GM19193 (cell line): ENCODE results near the gene RNF220.

Experiments used
- POLR2A ChIP-seq: IDR thresholded peaks from 4 replicates; pipeline ENCODE4 v1.6.1; 2011; ENCODE audit not compliant: insufficient read depth, insufficient read length; ENCODE audit errors: extremely low read depth

The RNF220 gene

DNA sequence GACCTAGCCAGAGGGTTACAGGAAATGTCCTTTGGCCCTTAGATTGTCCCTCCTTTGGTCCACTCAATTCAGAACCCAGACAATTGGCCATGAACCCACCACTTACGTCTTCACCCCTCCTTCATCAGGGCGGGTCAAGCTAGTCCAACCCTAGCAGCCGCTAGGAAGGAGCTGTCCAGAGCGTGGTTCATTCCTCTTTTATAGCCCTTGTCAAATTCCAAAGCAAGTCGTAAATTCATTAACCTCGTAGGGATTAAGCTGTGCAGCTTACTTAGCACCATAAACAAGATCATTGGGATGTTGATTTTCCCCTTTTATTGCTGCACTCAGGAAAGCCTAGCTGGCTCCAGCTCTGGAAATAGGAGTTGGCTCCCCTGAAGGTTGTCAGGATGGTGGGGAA is 179.1 kb downstream of the RNF220 start:
- TF ChIP-seq POLR2A: no peak

DNA sequence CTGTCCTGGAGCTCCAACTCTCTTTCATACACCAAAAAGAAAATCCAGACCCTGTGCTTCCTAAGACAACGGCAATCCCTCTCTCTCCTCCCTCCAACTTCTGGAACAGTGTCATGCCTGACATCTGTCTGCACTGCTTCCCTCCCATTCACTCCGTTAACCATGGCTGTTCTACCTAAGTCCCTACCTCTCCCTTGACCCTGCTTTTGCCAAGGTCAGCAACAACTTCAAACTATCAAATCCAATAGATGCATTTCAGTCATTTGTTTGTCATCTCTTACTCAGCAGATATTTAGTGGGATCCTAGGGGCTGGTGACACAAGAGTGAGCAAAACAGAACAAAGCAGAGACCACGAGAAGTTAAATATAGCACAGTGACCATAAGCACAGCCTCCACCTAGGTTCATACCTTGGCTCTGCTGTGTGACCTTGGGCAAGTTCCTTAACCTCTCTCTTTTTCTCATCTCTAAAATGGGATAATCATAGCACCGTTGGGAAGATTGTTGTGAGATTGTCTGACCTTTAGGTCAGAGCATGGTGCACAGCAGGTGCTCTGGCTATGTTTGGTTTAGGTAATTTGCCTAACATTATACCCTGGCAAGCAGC is 180.4 kb downstream of the RNF220 start:
- no peak for TF ChIP-seq POLR2A

DNA sequence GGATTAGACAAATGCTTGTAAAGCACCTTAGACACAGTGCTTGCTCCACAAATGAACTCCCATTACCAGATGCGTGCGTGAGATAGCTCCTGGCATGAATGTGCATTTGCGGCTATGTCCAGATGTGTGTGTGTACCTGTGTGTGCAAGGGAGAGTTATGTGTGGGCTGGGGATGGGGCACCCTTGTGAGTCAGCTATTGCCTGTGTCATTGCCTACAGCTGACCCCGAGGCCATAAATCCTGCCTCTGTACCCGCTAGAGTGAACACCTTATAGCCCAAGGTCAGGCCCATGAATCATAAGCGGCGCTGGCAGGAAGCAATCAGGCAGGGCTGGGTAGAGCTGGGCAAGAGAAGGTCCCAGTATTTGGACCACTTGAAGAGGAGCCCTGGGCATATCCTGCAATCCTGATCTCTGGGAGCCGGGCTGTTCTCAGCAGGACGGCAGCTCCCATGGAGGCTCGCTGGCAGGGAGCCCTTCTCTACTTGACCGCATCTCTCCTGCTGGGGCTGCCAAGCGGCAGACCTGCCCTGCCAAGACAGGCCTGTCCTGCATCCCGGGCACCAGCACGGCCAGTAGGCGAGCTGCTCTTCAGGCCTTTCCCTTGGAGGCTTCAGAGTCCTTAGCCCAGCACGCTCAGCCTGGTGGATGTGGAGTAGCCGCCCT is 182.9 kb downstream of the RNF220 start:
- no peak for TF ChIP-seq POLR2A

DNA sequence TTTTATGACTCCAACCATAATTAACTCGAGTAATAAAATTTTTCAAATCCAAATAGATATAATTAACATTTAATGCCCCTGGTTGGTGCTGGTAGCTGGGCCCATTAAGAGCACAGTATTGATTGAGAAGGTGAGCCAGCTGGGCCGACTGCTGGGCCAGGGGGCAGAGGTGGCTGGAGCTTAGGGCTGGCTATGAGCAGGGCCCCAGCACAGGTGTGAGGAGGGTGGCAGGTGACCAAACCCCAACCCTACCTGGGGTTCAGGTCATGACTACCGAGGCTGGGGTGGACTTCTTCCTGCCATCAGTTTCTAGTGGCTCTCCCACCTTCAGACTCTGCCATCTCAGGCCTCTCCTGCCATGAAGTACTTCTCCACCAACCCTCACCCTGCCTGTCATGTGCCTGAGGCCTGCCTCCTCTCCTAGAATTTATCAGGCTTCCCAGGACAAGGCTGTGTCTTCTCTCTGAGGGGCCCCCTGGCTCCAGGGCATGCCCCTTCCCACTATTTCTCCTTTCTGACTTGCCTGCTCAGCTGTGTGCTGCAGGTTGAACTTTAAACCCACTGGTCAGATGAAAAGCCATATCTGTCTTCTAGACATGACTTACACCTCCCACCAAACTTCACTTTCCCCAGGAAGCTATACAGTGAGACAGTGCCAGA is 183.6 kb downstream of the RNF220 start:
- TF ChIP-seq POLR2A: no peak

DNA sequence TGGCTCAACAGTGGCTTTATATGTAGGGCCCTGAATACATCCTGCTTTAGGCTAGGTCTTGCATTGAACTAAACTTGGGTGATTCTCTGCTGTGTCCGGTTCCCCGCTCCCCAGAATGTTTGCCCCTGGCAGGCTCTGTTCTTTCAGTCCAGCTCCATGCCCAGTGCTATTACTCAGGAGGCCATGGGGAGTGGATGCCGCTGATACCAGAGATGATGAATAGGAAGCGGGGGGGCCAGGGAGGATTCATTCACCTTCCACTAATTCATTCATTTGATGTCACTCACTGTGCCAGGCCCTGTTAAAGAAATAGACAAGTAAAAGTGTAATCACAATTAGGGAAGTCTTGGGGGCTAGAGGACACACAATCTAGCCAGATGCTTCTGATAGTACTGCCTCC is 185.4 kb downstream of the RNF220 start:
- TF ChIP-seq POLR2A: no peak

DNA sequence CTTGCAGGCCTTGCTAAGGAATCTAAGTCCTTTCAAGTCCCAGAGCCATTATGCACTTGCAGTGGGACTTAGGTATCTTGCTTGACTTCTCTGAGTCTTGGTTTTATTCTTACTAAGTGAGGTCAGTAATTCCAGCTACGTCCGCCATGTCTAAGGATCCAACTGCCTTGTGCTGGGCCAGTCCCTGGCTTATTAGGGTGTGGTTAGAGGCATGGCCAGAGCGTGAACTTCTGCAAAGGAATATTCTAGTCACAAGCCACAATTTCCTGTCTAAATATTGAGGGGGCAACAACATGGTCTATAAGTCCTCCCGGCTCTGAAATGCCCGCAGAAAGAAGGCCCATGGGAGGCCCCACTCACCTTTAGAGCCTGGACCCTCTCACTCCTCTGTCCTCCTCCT is 186.3 kb downstream of the RNF220 start:
- TF ChIP-seq POLR2A: no peak

DNA sequence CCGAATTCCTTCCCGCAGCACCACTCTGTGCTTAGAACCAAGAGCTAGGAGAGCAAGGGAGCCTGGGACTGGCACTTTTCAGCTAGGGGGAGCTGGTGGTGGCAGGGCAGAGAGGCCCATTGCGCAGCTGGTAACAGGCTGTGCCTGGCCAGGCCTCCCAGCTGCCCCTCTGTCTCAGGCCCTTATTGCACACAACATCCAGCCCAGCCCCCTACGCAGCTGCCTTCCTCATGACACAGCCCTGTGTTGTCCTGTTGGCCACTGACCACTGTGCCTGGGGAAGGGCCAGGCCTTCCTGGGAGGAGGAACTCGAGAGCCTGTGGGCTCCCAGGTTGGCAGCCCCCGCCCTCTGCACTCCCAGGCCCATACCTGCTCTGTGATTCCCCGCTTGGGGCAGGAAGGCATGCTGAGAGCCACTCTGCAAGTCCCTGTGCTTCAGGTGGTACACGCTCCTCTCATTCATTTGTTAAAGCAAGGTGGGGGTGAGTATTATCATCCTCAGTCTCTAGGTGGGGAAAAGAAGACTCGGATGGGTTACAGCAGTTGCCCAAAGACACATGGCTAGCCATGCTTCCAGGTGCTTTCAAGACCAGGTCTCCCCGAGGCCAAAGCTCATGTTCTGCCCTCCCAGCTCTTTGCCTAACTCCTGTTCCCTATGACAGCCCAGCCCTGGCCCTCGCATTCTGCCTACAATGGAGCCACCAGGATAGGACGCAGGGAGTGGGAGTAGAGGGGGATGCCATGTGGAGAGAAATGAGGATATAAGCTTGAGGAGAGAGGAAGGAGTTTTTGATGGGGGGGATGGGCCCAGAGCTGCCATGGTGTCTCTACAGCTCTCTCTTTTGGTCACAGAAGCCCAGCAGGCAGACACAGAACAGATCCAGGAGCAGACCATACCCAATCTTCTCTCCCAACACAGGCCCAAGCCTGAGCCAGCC is 187.4 kb downstream of the RNF220 start:
- TF ChIP-seq POLR2A: no peak

DNA sequence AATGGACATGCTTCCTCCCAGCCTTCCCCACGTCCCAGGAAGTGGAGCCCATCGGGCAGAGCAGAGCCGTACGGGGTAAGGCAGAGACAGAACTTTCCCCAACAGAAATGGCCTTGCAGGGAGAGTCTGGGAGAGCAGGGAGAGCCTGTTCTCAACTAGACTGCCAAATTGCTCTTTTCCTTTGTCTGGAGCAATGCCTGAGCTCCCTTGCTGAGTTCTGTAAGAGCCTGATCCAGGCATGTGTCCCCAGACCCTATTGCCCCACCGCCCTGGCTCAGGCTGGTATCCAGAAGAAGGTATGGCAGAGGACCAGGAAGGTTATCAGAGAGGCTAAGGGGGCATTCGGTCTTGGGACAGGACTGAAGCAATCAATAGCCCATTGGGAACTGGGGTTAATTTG is 189.3 kb downstream of the RNF220 start:
- no peak for TF ChIP-seq POLR2A

DNA sequence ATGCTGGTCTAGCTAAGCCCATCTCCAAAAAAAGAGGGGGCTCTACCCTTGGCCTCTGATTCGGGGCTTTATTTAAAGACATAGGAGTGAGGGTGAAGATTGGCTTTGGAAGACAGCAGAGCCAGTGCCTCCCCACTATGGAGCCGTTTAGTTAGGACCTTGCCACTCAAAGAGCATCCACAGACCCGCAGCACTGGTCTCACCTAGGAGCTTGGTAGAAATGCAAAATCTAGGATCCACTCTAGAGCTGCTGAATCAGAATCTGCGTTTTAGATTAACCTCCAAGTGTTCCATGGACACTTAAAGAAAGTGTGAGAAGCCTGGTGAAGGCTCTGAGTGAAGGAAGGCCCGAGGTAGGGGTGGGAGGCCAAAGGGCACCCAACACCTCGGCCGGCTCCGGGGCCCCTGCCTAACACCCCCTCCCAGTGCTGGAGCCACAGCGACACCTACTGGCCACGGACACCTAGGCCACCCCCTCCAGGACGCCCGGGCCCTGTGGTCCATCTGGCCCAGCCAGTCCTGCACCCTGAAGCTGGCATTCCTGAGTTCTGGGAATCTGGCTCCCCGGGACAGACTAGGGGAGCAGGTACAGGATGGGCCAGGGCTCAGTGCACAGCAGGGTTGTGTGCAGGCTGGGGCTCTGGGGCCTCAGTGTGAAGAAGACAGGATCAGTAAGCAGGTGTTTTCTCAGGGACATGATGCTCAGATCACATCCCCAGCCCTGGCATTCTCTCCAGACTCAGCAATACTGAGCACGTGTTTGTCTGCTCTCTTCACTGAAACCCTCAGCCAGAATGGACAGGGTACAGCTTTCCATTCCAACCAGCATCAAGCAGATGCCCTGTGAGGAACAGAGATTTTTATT is 190.0 kb downstream of the RNF220 start:
- no peak for TF ChIP-seq POLR2A

DNA sequence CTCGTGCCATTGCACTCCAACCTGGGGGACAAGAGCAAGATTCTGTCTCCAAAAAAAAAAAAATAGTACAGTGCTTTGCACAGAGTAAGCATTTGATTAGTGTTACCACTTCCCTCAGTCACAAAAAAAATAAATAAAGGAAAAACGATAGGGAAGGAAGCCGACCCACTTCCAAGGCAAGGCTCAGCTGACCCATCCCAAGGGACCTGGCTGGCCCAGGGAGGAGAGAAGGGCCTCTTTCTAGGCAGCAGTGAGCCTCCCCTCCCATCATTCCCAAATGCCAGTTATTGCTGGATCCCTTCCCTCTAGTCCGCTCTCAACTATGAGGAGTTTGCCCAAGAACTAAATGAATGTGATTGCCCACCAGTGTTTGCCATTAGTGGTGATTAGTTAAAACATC is 191.5 kb downstream of the RNF220 start:
- no peak for TF ChIP-seq POLR2A

DNA sequence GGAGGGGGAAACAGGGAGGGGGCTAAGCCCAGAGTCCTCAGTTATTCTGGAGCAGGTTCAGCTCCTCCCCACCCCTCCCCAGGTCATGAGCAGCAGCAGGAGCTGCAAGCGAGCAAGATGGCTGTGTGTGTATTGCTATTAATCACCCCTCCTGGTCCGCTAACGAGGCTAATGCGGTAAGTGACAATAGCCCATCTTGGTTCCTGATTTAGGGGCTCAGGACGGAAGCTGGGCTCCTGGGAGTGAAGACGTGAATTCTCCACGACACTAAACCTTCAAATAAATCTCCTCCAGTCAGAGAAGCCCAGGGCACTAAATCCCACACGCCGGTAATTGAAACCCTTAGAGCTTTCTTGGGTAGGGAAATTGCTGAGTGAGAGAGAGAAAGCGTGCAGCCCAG is 193.1 kb downstream of the RNF220 start:
- no peak for TF ChIP-seq POLR2A

DNA sequence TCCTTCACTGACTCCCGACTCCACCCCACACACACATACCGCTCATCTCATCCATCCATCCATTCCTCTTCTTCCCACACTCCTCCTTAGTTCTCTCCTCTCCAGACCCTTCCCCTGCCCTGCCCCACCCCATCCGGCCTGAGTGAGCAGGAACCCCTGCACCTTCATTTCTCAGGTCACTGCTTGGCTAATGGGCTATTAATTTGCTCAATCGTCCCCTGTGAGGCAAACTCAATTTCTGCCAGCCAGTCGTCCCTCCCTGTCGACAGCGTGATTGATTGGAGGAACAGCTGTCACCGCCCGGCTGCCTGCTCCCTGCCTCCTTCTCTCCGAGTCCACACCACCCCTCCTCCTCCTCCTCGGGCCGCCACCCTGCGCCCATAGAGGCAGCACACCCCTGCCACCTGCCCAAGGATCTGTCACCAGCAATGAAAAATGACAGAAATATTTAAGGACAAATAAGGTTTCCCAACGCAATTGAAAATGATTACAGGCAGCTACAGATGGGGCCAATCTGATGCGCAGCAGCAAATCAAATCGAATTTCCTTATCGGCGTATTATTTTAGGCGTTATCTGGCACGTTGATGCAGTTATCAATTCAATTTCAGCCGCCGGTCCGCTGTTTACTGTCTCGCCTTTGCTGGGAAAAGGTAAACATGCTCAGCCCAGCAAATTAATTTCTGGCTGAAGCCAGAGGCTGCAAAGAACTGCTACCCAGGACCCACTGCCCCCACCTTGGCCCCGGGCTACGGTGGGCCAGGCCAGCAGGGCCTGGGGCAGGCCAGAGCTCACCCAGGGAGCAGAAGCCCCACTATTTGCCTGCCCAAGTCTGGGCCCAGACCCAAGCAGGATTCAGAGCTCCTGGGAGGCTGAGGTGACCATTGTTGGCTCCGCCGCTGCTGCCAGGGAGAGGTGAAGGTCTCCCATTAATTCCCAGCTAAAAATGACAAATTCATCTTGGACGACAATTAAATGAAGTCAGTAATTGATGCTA is 197.9 kb downstream of the RNF220 start:
- TF ChIP-seq POLR2A: no peak

DNA sequence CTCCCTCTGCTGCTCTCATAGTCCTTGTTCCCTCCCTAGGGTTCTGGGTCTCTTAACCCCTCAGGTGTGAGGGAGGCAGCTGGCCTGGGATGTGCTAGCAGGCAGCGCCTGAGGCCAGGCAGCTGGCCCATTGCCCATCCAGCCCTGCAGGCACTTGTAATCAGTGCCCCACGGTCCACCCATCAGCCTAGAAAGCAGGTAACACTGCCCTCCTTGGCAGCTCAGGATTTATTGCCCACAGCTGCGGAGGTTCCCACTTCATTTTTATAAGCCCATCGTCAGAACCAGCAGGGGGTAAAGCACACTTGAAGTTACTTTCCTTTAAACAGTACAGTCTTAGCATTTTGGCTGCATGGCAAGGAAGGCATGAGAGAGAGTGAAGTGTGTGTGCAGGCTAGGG is 198.7 kb downstream of the RNF220 start:
- no peak for TF ChIP-seq POLR2A
